T-helper 22 cell (primary cell): ENCODE results near the gene RADX.
"Not testable (repeated sequence)": the region's sequence is repeated elsewhere in the genome, so short reads cannot be mapped to it uniquely, and the experiment has no call there.

Experiments used
- DNase-seq: peaks from one replicate; pipeline ENCODE4 v3.0.0-alpha.2; 2020; ENCODE audit warnings: low read depth

RADX gene, protein sequence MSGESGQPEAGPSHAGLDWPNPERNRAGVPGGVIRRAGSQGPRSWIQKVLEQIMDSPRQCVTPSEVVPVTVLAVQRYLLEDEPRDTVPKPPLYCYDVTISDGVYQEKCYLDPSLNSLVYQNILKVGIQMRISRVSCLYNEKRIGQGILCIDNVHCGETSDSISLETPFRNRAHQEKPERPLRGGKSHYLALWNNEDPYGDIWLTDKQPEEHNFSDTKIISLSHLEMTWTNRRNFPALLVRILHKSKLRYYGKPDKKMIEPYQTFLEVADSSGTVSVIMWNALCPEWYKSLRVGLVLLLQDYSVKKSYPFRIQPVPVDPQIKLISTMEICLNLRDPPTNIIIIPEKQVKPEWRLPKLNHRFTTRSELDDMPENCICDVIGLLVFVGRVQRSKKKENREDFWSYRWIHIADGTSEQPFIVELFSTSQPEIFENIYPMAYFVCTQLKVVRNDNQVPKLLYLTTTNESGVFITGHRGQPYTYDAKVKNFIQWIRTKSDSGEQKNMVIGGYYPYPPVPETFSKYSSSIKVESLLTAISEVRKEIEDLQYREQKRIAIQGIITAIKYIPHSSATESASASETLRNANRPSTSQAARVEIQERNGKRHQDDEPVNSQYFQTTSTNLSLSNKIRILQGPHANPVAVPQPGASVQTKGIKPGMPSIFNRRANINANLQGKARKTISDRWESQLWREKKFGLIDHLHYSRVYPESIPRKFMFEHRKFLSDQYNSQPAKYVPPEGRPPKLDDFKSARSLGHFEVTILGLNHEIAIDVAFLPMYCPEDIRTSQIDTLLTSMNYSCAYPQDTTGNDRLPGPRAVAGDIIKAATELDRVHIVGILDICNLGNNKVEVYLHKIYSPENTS

DNA sequence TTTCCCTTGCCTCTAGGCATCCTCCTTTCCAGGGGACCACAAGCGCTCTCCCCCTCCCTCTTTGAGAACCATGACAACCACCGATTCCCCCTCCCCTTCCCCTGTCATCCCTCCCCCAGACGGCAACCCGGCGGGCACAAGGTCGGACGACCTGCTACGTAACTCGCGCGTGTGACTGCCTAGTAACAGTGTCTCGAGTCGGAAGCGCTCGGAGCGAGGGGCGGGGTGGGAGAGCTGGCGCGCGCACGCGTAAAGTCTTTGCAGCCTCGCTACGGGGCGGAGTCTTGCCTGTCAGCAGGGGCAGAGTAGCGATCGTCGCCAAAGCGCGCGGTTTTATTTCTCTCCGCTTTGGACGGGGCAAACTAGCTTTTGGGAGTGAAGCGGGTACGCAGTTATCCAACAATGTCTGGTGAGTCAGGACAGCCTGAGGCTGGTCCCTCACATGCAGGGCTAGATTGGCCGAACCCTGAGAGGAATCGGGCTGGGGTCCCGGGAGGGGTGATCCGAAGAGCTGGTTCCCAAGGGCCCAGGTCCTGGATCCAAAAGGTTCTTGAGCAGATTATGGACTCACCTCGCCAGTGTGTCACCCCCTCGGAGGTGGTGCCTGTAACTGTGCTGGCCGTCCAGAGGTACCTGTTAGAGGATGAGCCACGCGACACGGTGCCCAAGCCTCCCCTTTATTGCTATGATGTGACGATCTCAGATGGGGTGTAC, at the start of gene RADX:
RADX (plus strand) TSS at position 300 of the 714 bp plus-strand sequence; CDS start at position 403, 103 bp downstream.
- peak; percentile 81 for DNase-seq

- no peak for DNase-seq
These were observed 46.8 kb upstream of the RADX start for GRCh38 chrX:106564986-106565385.

- no peak for DNase-seq
These were observed 45.4 kb upstream of the RADX start for GRCh38 chrX:106566362-106566761.

GRCh38 chrX:106581856-106582255, 29.9 kb upstream of the RADX start:
- no peak for DNase-seq

DNA sequence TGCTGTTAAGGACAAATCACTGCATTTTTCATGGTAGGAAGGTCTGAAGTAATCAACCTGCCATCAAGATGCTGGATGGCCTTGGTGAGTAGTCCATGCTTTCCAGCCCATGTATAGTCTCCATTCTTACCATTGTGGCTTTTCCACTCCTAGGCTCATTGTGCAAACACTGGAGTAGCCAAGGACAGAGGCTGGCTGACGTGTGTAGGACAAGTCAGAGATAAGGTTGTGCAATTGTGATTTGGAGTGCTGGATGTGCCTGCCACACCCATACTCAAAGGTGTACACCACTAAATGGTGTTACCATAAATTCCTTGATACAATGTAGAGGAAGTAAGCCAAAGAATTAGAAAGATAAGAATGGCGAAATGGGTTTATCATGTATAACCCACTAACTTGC, 26.3 kb upstream of the RADX start:
- no peak for DNase-seq

- no peak for DNase-seq
These were observed 23.0 kb upstream of the RADX start for GRCh38 chrX:106588801-106589200.

GRCh38 chrX:106599411-106599810, 12.4 kb upstream of the RADX start:
- no peak for DNase-seq

DNA sequence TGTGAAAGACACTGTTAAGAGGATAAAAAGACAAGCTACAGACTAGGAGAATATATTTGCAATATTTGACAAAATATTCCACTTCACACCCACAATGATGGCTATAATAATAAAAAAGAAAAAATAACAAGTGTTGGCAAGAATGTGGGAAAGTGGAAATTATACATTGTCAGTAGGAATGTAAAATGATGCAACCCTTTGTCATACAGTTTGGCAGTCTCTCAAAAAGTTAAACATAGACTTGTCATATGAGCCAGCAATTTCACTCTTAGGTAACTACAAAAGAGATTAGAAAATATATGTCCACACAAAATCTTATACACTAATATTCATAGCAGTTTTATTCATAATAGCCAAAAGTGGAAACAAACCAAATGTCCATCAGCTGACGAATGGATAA, 5.2 kb upstream of the RADX start:
- DNase-seq, result no peak

DNA sequence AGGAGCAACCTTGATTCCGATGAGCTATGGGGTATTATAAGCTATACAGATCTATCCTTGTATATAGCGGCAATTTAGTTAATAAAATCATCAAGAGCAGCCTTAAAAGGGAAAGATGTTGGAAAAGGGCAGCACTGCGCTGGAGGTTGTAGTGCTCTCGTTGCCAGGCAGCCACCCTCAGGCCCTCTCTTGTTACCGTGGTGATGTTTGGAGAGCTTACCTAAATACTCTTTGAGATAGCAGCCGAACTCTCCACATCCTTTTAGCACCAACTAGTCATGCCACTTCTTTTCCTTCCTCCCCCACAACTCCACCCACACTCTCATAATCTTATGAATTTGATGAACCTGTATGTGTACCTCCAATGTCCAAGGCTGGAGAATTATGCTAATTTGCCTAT, 3.8 kb upstream of the RADX start:
- DNase-seq, result peak; percentile 24

DNA sequence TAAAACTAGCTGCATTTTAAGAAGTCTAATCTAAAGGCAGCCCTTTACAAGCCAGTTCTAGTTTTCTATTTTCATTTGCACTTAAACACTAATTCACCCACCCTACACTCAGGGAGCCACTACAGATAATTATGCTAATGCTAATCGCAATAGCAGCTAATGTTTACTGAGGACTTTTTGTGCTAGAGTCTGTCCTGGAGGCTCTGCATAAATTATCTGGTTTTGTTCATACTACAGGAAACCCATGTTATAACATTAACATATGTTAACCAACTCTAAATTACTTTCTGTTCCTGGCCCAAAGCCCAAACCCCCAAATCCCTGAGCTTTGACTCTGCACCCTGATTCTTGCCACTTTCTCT, 480 bp upstream of the RADX start:
- DNase-seq, result no peak

DNA sequence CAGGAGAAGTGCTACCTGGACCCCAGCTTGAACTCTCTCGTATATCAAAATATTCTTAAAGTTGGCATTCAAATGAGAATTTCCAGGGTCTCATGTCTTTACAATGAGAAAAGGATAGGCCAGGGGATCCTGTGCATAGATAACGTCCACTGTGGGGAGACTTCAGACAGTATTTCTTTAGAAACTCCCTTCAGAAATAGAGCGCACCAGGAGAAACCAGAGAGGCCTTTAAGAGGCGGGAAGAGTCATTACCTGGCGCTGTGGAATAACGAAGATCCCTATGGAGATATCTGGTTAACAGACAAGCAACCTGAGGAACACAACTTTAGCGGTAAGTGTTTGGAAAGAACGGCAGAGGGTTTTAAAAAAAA, 600 bp downstream of the RADX start:
- DNase-seq, result no peak

- DNase-seq, result no peak
These were observed 1.5 kb downstream of the RADX start for GRCh38 chrX:106613277-106613676.

DNA sequence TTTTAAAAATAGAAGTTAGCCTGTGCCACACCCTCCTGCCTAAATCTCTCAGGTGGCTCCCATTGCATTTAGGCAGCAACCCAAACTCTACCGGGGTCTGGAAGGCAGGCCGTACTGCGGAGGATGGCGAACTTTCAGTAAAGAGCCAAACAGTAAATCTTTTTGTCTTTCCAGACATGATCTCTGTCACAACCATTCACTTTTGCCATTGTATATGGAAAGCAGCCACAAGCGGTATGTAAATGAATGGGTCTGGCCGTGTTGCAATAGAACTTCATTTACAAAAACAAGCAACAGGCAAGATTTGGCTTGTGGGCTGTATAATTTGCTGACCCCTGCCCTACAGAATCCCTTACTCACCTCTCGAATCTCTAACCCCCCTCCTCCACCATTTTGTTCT, 3.3 kb downstream of the RADX start:
- DNase-seq, result no peak

GRCh38 chrX:106619797-106620196, 8.0 kb downstream of the RADX start:
- DNase-seq, result no peak

DNA sequence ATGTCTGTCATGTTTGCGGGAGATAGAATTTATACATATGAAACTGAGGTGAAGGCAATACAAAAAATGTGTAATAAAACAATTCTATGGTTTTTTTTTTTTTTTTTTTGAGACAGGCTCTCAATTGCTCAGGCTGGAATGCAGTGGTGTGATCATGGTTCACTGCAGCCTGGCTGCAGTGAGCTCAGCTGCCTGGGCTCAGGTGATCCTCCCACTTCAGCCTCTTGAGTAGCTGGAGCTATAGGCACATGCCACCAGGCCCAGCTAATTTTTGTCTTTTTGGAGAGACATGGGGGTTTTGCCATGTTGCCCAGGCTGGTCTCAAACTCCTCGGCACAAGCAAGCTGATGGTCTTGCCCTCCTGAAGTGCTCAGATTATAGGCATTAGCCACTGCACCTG, 10.1 kb downstream of the RADX start:
- DNase-seq, result no peak

GRCh38 chrX:106626789-106627188, 15.0 kb downstream of the RADX start:
- DNase-seq, result no peak

GRCh38 chrX:106631615-106632014, 19.8 kb downstream of the RADX start:
- DNase-seq, result no peak

- DNase-seq, result no peak
These were observed 38.0 kb downstream of the RADX start for GRCh38 chrX:106649523-106650428.

GRCh38 chrX:106653625-106654024, 41.8 kb downstream of the RADX start:
- not testable (repeated sequence) for DNase-seq

- no peak for DNase-seq
These were observed 58.9 kb downstream of the RADX start for GRCh38 chrX:106670631-106671030.

- no peak for DNase-seq
These were observed 60.7 kb downstream of the RADX start for GRCh38 chrX:106672527-106672926.

GRCh38 chrX:106680716-106681115, 68.9 kb downstream of the RADX start:
- DNase-seq, result no peak
